DOHH2 (cell line): Measurements from ENCODE around the gene SMIM17.
"Not testable (repeated sequence)": the region's sequence is repeated elsewhere in the genome, so short reads cannot be mapped to it uniquely, and the experiment has no call there.

Experiments
- H3F3A ChIP-seq: fragments of 200-600 bp; sonication (generic), shearing (Covaris generic); 2 replicates; pipeline ENCODE4 v1.6.0; 2016; ENCODE audit warnings: antibody characterized with exemption, mild to moderate bottlenecking; ENCODE audit not compliant: control insufficient read depth, insufficient read depth
- H3K27ac ChIP-seq: fragments of 200-600 bp; sonication (generic); 2 replicates; pipeline ENCODE4 v1.5.1; 2014; ENCODE audit warnings: low read depth, mild to moderate bottlenecking, low read length, moderate library complexity
- H3K27me3 ChIP-seq: fragments of 200-600 bp; sonication (generic); 2 replicates; pipeline ENCODE4 v1.6.1; 2014; ENCODE audit warnings: mild to moderate bottlenecking, low read length, mixed read lengths; ENCODE audit not compliant: control insufficient read depth
- H3K36me3 ChIP-seq: fragments of 200-600 bp; sonication (generic); 2 replicates; pipeline ENCODE4 v1.6.1; 2014; ENCODE audit warnings: mild to moderate bottlenecking, low read length, moderate library complexity, mixed read lengths; ENCODE audit not compliant: control insufficient read depth
- H3K4me1 ChIP-seq: fragments of 200-600 bp; sonication (generic); 2 replicates; pipeline ENCODE4 v1.6.1; 2014; ENCODE audit warnings: mild to moderate bottlenecking, low read length, mixed read lengths; ENCODE audit not compliant: control insufficient read depth
- H3K4me2 ChIP-seq: fragments of 200-600 bp; sonication (generic); 2 replicates; pipeline ENCODE4 v1.6.0; 2014; ENCODE audit warnings: mild to moderate bottlenecking, low read length, moderate library complexity
- H3K4me3 ChIP-seq: fragments of 200-600 bp; sonication (generic); 2 replicates; pipeline ENCODE4 v1.5.1; 2014; ENCODE audit warnings: mild to moderate bottlenecking, low read length, mixed read lengths
- H3K79me2 ChIP-seq: fragments of 200-600 bp; sonication (generic); 2 replicates; pipeline ENCODE4 v1.6.1; 2014; ENCODE audit warnings: mild to moderate bottlenecking, low read length, mixed read lengths; ENCODE audit not compliant: control insufficient read depth
- H3K9me2 ChIP-seq: fragments of 200-600 bp; sonication (generic); replicated peaks from 2 replicates; pipeline ENCODE4 v1.6.1; 2014; ENCODE audit warnings: mild to moderate bottlenecking, low read length, mixed read lengths; ENCODE audit not compliant: control insufficient read depth
- H3K9me3 ChIP-seq: fragments of 200-600 bp; sonication (generic); 2 replicates; pipeline ENCODE4 v1.6.1; 2014; ENCODE audit warnings: antibody characterized with exemption, low read length, mixed read lengths; ENCODE audit not compliant: control insufficient read depth, insufficient read depth
- H4K20me1 ChIP-seq: fragments of 200-600 bp; sonication (generic); 2 replicates; pipeline ENCODE4 v1.6.0; 2014; ENCODE audit warnings: low read depth, mild to moderate bottlenecking, antibody characterized with exemption, low read length, moderate library complexity; ENCODE audit not compliant: control insufficient read depth, insufficient read depth
- EZH2phosphoT487 ChIP-seq: fragments of 200-600 bp; sonication (generic); IDR thresholded peaks from 2 replicates; pipeline ENCODE4 v1.6.1; 2017; ENCODE audit warnings: borderline replicate concordance, mild to moderate bottlenecking, antibody characterized with exemption, low read length, moderate library complexity, mixed read lengths
- TF ChIP-seq, protein P1 (sequence below): fragments of 200-600 bp; sonication (generic); IDR thresholded peaks from one replicate; pipeline ENCODE4 v1.5.1; 2014; ENCODE audit warnings: antibody characterized with exemption, mild to moderate bottlenecking, low read depth, low read length; ENCODE audit not compliant: poor library complexity, severe bottlenecking

SMIM17 gene

GRCh38 chr19:56670401-56670960, 27.5 kb downstream of the SMIM17 start:
- H3K9me3 ChIP-seq: peaks cover 14% of the 10 kb centered on the region; the same call in 1 of the 2 replicates
- no peaks in the 10 kb centered on the region for H3K4me1 ChIP-seq
- no peaks in the 10 kb centered on the region for H3F3A ChIP-seq
- H3K27me3 ChIP-seq: no peaks in the 10 kb centered on the region
- H4K20me1 ChIP-seq: no peaks in the 10 kb centered on the region
- no peaks in the 10 kb centered on the region for H3K9me2 ChIP-seq
- no peaks in the 10 kb centered on the region for H3K79me2 ChIP-seq
- TF ChIP-seq, protein P1, sequence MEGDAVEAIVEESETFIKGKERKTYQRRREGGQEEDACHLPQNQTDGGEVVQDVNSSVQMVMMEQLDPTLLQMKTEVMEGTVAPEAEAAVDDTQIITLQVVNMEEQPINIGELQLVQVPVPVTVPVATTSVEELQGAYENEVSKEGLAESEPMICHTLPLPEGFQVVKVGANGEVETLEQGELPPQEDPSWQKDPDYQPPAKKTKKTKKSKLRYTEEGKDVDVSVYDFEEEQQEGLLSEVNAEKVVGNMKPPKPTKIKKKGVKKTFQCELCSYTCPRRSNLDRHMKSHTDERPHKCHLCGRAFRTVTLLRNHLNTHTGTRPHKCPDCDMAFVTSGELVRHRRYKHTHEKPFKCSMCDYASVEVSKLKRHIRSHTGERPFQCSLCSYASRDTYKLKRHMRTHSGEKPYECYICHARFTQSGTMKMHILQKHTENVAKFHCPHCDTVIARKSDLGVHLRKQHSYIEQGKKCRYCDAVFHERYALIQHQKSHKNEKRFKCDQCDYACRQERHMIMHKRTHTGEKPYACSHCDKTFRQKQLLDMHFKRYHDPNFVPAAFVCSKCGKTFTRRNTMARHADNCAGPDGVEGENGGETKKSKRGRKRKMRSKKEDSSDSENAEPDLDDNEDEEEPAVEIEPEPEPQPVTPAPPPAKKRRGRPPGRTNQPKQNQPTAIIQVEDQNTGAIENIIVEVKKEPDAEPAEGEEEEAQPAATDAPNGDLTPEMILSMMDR: no peak
- no peak for TF ChIP-seq EZH2phosphoT487
- H3K27ac ChIP-seq: no peak overlapping the region
- no peaks in the 10 kb centered on the region for H3K36me3 ChIP-seq
- no peak overlapping the region for H3K4me2 ChIP-seq
- no peak overlapping the region for H3K4me3 ChIP-seq

DNA sequence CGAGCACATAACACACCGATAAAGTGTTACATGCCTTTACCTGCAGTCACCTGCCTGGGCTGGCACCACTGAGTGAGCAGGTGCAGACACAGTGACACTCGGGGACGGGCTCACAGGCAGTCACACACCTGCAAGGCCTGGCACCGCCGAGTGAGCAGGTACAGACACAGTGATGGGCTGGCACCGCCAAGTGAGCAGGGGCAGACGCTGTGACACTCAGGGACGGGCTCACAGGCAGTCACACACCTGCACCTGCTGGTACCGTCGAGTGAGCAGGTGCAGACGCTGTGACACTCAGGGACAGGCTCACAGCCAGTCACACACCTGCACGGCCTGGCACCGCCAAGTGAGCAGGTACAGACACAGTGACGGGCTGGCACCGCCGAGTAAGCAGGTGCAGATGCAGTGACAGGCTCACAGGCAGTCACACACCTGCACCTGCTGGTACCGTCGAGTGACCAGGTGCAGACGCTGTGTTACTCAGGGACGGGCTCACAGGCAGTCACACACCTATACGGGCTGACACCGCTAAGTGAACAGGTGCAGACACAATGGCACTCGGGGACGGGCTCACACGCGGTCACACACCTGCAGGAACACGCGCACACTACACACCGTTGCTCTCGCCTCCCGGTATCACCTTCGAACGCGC, 28.1 kb downstream of the SMIM17 start:
- H3K79me2 ChIP-seq: no peaks in the 10 kb centered on the region
- H3K36me3 ChIP-seq: no peaks in the 10 kb centered on the region
- TF ChIP-seq EZH2phosphoT487: no peak
- TF ChIP-seq, protein P1: no peak
- H3K4me1 ChIP-seq: no peaks in the 10 kb centered on the region
- no peaks in the 10 kb centered on the region for H3F3A ChIP-seq
- no peaks in the 10 kb centered on the region for H3K9me2 ChIP-seq
- H3K4me2 ChIP-seq: peak overlapping the region; percentile 24; the same call in 1 of the 2 replicates
- H3K27ac ChIP-seq: no peak overlapping the region
- H3K27me3 ChIP-seq: no peaks in the 10 kb centered on the region
- peaks cover 14% of the 10 kb centered on the region; the same call in 1 of the 2 replicates for H3K9me3 ChIP-seq
- H4K20me1 ChIP-seq: no peaks in the 10 kb centered on the region
- H3K4me3 ChIP-seq: peak overlapping the region; percentile 28; the same call in 1 of the 2 replicates

DNA sequence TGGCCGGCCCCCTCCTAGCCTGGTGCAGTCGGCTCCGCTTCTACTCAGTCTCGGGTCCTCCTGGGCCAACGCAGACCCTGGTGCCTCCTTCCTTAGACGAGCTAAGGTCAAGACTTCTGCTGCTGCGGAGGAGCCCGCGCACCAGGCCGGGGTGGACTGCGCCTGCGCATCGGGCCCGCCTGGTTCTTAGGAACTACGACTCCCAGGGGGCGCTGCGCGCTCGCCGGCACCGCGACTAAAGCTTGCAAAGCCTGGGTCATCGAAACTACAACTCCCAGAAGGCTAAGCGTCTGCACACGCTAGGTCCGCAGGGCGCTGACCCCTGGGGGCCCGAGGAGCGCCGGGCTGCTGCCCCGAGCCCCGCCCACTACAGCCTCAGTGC, 28.6 kb downstream of the SMIM17 start, which contains the start of gene ZNF835:
Gene ZNF835 (minus strand): TSS at position 145 of the 382 bp plus-strand sequence. CDS start 6,559 bp downstream, outside the sequence.
- no peaks in the 10 kb centered on the region for H3F3A ChIP-seq
- no peaks in the 10 kb centered on the region for H3K4me1 ChIP-seq
- H3K79me2 ChIP-seq: no peaks in the 10 kb centered on the region
- no peaks in the 10 kb centered on the region for H3K27me3 ChIP-seq
- peaks cover 18% of the 10 kb centered on the region; the same call in 1 of the 2 replicates for H3K9me3 ChIP-seq
- H3K36me3 ChIP-seq: no peaks in the 10 kb centered on the region
- no peaks in the 10 kb centered on the region for H3K9me2 ChIP-seq
- H4K20me1 ChIP-seq: no peaks in the 10 kb centered on the region
- H3K4me3 ChIP-seq: peak within 1 kb of the TSS; percentile 28; the same call in 1 of the 2 replicates
- peak within 1 kb of the TSS; percentile 24; the same call in 1 of the 2 replicates for H3K4me2 ChIP-seq
- TF ChIP-seq EZH2phosphoT487: no peak
- TF ChIP-seq, protein P1: no peak
- H3K27ac ChIP-seq: no peak within 1 kb of the TSS

DNA sequence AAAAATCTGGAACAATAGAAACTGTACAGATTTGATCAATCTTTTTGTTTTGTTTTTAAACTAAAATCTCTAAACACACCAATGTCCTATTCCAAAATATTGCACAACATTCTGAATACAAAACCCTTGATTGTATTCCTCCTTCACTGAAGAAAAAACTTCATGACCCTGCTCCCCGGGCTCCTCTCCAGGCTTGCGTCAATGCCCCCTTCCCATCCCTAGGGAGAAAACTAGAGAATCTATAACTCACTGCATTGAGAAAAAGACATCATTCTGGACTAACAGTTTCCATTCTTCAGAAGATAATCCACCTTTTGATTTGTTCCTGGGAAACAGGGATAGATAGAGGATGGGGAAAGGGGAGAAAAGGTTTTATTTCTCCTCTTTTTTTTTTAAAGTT, 29.7 kb downstream of the SMIM17 start:
- not testable (repeated sequence) for H3K79me2 ChIP-seq, H3F3A ChIP-seq, H3K4me1 ChIP-seq, H3K27me3 ChIP-seq, H4K20me1 ChIP-seq, H3K9me2 ChIP-seq, H3K4me2 ChIP-seq, H3K36me3 ChIP-seq, H3K4me3 ChIP-seq, H3K27ac ChIP-seq
- H3K9me3 ChIP-seq: peaks cover 26% of the 10 kb centered on the region; the same call in 1 of the 2 replicates
